A549 (cell line): ENCODE data around the gene ATG3. TPM values are rescaled to one million over a fixed set of nuclear protein-coding genes. Genes with fewer than 3 reads are reported as not detected.
"Not testable (repeated sequence)": the region's sequence is repeated elsewhere in the genome, so short reads cannot be mapped to it uniquely, and the experiment has no call there.

Experiments used
- ATAC-seq, 2 experiments: fragments of 200-7000 bp in 1 of 2; fragments of >200 bp in 1 of 2; cut with Nextera tagmentation in 1 of 2; cut with Tn5 transposase in 1 of 2; 3 replicates each; pipeline versions ENCODE4 v1.8.0 to v1.9.1; 2018 to 2020; ENCODE audit warnings: mild to moderate bottlenecking in 1 of 2, moderate library complexity in 1 of 2
- CTCF ChIA-PET: fragments of 300-600 bp; sonication (Branson Sonifier 250); formaldehyde crosslinking; extraction: SDS; loops from one replicate; lab custom pipeline; 2021; ENCODE audit warnings: antibody characterized with exemption, inconsistent platforms; lab: Yijun Ruan, JAX
- POLR2A ChIA-PET: fragments of 350-600 bp; formaldehyde crosslinking; extraction: SDS; loops from one replicate; lab custom pipeline; 2021; ENCODE audit warnings: antibody characterized with exemption, inconsistent platforms; lab: Yijun Ruan, JAX
- DNase-seq, 2 experiments: peaks; one replicate each; pipeline versions ENCODE4 v3.0.0 to v3.0.0-alpha.2; 2011 to 2016; ENCODE audit warnings: low read depth in 1 of 2, low spot score in 1 of 2
- FAIRE-seq: peaks from 2 replicates; lab custom pipeline; 2011; peaks lifted over from hg19 to GRCh38; lab: Jason Lieb, UNC
- H3K27ac ChIP-seq, 2 experiments: fragments of >200 bp; sonication (Bioruptor Twin); formaldehyde crosslinking; 3 replicates each; pipeline ENCODE4 v1.5.1; 2016 to 2017
- H3K4me1 ChIP-seq: fragments of >200 bp; sonication (Bioruptor Twin); formaldehyde crosslinking; 3 replicates; pipeline ENCODE4 v1.6.1; 2016
- H3K4me2 ChIP-seq: fragments of >200 bp; sonication (Bioruptor Twin); formaldehyde crosslinking; 3 replicates; pipeline ENCODE4 v1.6.1; 2016
- H3K4me3 ChIP-seq: fragments of >200 bp; sonication (Bioruptor Twin); formaldehyde crosslinking; 3 replicates; pipeline ENCODE4 v1.5.1; 2016
- H3K9me3 ChIP-seq: fragments of >200 bp; sonication (Bioruptor Twin); formaldehyde crosslinking; 3 replicates; pipeline ENCODE4 v1.6.1; 2016
- BHLHE40 ChIP-seq: IDR thresholded peaks from 2 replicates; pipeline ENCODE4 v1.6.1; 2012; ENCODE audit warnings: low read depth, low read length, inconsistent platforms
- CHD4 ChIP-seq: fragments of 200-600 bp; sonication (generic); IDR thresholded peaks from 2 replicates; pipeline ENCODE4 v1.6.1; 2016; ENCODE audit warnings: antibody characterized with exemption, mild to moderate bottlenecking, borderline replicate concordance
- ESRRA ChIP-seq: fragments of 150-350 bp; IDR thresholded peaks from 2 replicates; pipeline ENCODE4 v1.6.1; 2014; ENCODE audit warnings: mild to moderate bottlenecking, low read length, borderline replicate concordance
- GATA3 ChIP-seq: IDR thresholded peaks from 2 replicates; pipeline ENCODE4 v1.6.1; 2012; ENCODE audit warnings: borderline replicate concordance
- HOXB13 ChIP-seq: fragments of 250-450 bp; sonication (Bioruptor Pico); IDR thresholded peaks from 2 replicates; pipeline ENCODE4 v1.5.0; 2020; ENCODE audit warnings: low read depth, mild to moderate bottlenecking, moderate library complexity
- HOXB5 ChIP-seq: fragments of 250-450 bp; sonication (Bioruptor Pico); IDR thresholded peaks from 2 replicates; pipeline ENCODE4 v1.5.0; 2020; ENCODE audit warnings: mild to moderate bottlenecking, moderate library complexity
- JUN ChIP-seq, 2 experiments: fragments of >200 bp; sonication (Bioruptor Twin); formaldehyde crosslinking; IDR thresholded peaks; 2 replicates in 1 of 2; 3 replicates in 1 of 2; pipeline ENCODE4 v1.6.1; 2016 to 2017
- KDM1A ChIP-seq: fragments of 200-600 bp; sonication (generic); IDR thresholded peaks from 2 replicates; pipeline ENCODE4 v1.6.1; 2016; ENCODE audit warnings: low read depth, mild to moderate bottlenecking
- MAFK ChIP-seq: fragments of 450-650 bp; IDR thresholded peaks from 2 replicates; pipeline ENCODE4 v1.6.1; 2014; ENCODE audit not compliant: partially characterized antibody
- MAZ ChIP-seq: fragments of 150-350 bp; IDR thresholded peaks from 2 replicates; pipeline ENCODE4 v1.6.1; 2014; ENCODE audit warnings: antibody characterized with exemption, low read depth, low read length, borderline replicate concordance
- PHF8 ChIP-seq: fragments of 200-600 bp; sonication (generic); IDR thresholded peaks from 2 replicates; pipeline ENCODE4 v1.6.1; 2016; ENCODE audit warnings: low read depth, mild to moderate bottlenecking, antibody characterized with exemption, moderate library complexity, borderline replicate concordance
- POLR2AphosphoS2 ChIP-seq: conservative IDR thresholded peaks from 2 replicates; pipeline ENCODE4 v1.6.1; 2012; ENCODE audit warnings: low read length, improper control_type of control experiment, inconsistent platforms
- RARB ChIP-seq: fragments of 250-450 bp; sonication (Bioruptor Pico); IDR thresholded peaks from 2 replicates; pipeline ENCODE4 v1.8.0; 2021; ENCODE audit warnings: mild to moderate bottlenecking, moderate library complexity
- RCOR1 ChIP-seq: fragments of 150-350 bp; IDR thresholded peaks from 2 replicates; pipeline ENCODE4 v1.6.1; 2014; ENCODE audit warnings: antibody characterized with exemption, low read length, low read depth
- SREBF2 ChIP-seq: fragments of 450-650 bp; IDR thresholded peaks from 2 replicates; pipeline ENCODE4 v1.6.1; 2014; ENCODE audit warnings: mild to moderate bottlenecking, moderate library complexity
- TFCP2L1 ChIP-seq: fragments of 250-450 bp; sonication (Bioruptor Pico); IDR thresholded peaks from 2 replicates; pipeline ENCODE4 v1.5.0; 2021; ENCODE audit warnings: mild to moderate bottlenecking
- TP53 ChIP-seq: fragments of 250-450 bp; sonication (Bioruptor Pico); IDR thresholded peaks from 2 replicates; pipeline ENCODE4 v1.5.0; 2021; ENCODE audit warnings: mild to moderate bottlenecking, moderate library complexity
- ZC3H11A ChIP-seq: fragments of 450-650 bp; IDR thresholded peaks from 2 replicates; pipeline ENCODE4 v1.6.1; 2014; ENCODE audit warnings: antibody characterized with exemption, mild to moderate bottlenecking
- ZFP36 ChIP-seq: fragments of 450-650 bp; IDR thresholded peaks from 2 replicates; pipeline ENCODE4 v1.6.1; 2014; ENCODE audit warnings: borderline replicate concordance; ENCODE audit not compliant: partially characterized antibody
- WGBS: methylation state at CpG from one replicate; pipeline ENCODE4 v1.1.6; 2017; ENCODE audit errors: missing lambda C conversion rate; 5-methylcytosine and 5-hydroxymethylcytosine counted together
- polyA plus RNA-seq, 4 experiments: library from polyadenylated mRNA; depleted of rRNA in 3 of 4; stranded (reverse); fragments of >200 nt; fragmentation: RNase III in 1 of 4; extraction: RNeasy Plus Mini Kit Qiagen cat#74134 plus additional on column Dnase treatment in 1 of 4; gene quantifications; 2 replicates in 3 of 4; 3 replicates in 1 of 4; pipeline ENCODE4 v1.2.3, GENCODE V29; 2011 to 2017
- TF ChIP-seq, protein P1 (sequence below): IDR thresholded peaks from 2 replicates; pipeline ENCODE4 v1.6.1; 2012; ENCODE audit warnings: low read depth, borderline replicate concordance
- TF ChIP-seq, protein P2 (sequence below): fragments of 450-650 bp; IDR thresholded peaks from 2 replicates; pipeline ENCODE4 v1.6.1; 2014; ENCODE audit warnings: antibody characterized with exemption
- TF ChIP-seq, protein P3 (sequence below): fragments of 200-600 bp; sonication (generic); IDR thresholded peaks from 2 replicates; pipeline ENCODE4 v1.6.1; 2016; ENCODE audit warnings: antibody characterized with exemption, mild to moderate bottlenecking, moderate library complexity
- TF ChIP-seq, protein P4 (sequence below): IDR thresholded peaks from 2 replicates; pipeline ENCODE4 v1.6.1; 2012
- TF ChIP-seq, protein P5 (sequence below): fragments of 250-450 bp; sonication (Bioruptor Pico); IDR thresholded peaks from 2 replicates; pipeline ENCODE4 v1.5.0; 2021; ENCODE audit warnings: mild to moderate bottlenecking, moderate library complexity, borderline replicate concordance

ATG3 gene
- polyA plus RNA-seq, 2 of the 4 experiments (the other 2 are of a cell fraction) = 50.2 to 74.5 TPM

DNA sequence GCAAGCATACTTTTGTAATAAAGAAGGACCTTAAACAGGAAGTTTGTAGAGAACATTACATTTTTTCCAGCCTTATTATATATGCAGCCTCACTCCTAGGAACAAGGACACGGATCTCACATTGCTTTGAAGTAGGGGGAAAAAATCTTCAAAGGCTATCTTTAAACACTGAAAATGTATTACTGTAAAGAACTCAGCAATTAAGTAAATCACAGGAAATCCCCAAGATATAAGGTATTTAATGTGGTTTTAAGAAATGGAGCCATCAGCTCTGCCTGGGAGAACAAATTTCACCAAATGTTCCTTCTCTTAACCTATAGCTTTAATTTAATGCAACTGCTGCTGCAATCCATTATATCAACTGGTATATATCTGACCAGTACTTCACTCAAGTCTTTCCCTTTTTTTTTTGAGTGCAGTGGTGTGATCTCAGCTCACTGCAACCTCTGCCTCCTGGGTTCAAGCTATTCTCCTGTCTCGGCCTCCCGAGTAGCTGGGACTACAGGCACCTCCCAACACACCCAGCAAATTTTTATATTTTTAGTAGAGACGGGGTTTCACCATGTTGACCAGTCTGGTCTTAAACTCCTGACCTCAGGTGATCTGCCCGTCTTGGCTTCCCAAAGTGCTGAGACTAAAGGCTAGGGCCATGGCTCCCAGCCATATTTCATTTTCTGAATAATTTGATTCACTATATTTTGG is 65.2 kb downstream of the ATG3 start:
- Histone ChIP-seq H3K4me1 (no peaks in the 10 kb centered on the region), H3K27ac (no peak overlapping the region), H3K4me2 (no peak overlapping the region), H3K9me3 (no peaks in the 10 kb centered on the region), H3K4me3 (no peak overlapping the region)
- ChIA-PET CTCF (no interaction called here), POLR2A (no interaction called here)
- ATAC-seq (no peak), FAIRE-seq (no peak), DNase-seq (no peak)
- TF ChIP-seq MAFK = no peak
- no peak for TF ChIP-seq RARB
- TF ChIP-seq HOXB13 (CRISPR knock-in tag) = no peak
- no peak for TF ChIP-seq ESRRA
- no peak for TF ChIP-seq KDM1A
- no peak for TF ChIP-seq RCOR1
- TF ChIP-seq, protein P1, sequence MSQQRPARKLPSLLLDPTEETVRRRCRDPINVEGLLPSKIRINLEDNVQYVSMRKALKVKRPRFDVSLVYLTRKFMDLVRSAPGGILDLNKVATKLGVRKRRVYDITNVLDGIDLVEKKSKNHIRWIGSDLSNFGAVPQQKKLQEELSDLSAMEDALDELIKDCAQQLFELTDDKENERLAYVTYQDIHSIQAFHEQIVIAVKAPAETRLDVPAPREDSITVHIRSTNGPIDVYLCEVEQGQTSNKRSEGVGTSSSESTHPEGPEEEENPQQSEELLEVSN = no peak
- TF ChIP-seq ZC3H11A = no peak
- TF ChIP-seq, protein P2, sequence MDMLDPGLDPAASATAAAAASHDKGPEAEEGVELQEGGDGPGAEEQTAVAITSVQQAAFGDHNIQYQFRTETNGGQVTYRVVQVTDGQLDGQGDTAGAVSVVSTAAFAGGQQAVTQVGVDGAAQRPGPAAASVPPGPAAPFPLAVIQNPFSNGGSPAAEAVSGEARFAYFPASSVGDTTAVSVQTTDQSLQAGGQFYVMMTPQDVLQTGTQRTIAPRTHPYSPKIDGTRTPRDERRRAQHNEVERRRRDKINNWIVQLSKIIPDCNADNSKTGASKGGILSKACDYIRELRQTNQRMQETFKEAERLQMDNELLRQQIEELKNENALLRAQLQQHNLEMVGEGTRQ = no peak
- TF ChIP-seq ZFP36 = no peak
- TF ChIP-seq, protein P3, sequence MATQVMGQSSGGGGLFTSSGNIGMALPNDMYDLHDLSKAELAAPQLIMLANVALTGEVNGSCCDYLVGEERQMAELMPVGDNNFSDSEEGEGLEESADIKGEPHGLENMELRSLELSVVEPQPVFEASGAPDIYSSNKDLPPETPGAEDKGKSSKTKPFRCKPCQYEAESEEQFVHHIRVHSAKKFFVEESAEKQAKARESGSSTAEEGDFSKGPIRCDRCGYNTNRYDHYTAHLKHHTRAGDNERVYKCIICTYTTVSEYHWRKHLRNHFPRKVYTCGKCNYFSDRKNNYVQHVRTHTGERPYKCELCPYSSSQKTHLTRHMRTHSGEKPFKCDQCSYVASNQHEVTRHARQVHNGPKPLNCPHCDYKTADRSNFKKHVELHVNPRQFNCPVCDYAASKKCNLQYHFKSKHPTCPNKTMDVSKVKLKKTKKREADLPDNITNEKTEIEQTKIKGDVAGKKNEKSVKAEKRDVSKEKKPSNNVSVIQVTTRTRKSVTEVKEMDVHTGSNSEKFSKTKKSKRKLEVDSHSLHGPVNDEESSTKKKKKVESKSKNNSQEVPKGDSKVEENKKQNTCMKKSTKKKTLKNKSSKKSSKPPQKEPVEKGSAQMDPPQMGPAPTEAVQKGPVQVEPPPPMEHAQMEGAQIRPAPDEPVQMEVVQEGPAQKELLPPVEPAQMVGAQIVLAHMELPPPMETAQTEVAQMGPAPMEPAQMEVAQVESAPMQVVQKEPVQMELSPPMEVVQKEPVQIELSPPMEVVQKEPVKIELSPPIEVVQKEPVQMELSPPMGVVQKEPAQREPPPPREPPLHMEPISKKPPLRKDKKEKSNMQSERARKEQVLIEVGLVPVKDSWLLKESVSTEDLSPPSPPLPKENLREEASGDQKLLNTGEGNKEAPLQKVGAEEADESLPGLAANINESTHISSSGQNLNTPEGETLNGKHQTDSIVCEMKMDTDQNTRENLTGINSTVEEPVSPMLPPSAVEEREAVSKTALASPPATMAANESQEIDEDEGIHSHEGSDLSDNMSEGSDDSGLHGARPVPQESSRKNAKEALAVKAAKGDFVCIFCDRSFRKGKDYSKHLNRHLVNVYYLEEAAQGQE = no peak
- no peak for TF ChIP-seq CHD4
- TF ChIP-seq POLR2AphosphoS2 = no peak
- no peak for TF ChIP-seq HOXB5 (CRISPR knock-in tag)
- no peak for TF ChIP-seq TFCP2L1 (CRISPR knock-in tag)
- WGBS = 5% methylated on average over 5 of the region's 5 CpGs

DNA sequence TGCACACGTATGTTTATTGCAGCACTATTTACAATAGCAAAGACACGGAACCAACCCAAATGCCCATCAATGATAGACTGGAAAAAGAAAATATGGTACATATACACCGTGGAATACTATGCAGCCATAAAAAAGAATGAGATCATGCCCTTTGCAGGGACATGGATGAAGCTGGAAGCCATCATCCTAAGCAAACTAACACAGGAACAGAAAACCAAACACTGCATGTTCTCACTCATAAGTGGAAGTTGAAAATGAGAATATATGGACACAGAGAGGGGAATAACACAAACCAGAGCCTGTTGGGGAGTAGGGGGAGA is 67.4 kb downstream of the ATG3 start:
- FAIRE-seq, CTCF ChIA-PET: not testable (repeated sequence)

DNA sequence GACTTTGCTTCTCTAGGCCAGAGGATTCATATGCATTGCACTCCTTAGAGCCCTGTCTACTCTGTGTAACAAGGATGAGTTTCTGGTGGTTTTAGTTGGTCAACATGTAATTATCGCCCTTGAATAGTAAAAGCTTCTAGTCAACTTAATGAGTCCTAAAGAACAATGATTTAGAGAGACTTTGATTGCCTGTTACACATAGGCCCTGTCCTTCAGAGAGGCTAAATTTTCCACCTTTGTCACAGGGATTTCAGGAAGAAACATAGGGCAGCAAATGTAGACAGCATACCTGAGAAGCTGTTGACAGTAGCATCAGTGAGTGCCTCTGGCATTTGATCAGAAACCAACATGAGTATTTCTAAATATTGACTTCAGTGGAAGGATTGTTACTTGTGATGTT is 69.6 kb downstream of the ATG3 start:
- ChIA-PET POLR2A (no interaction called here), CTCF (interaction anchor here (1.4 kb wide), 1 partner anchor 10 kb away, joined by 3 read pairs; no protein-coding TSS in a partner anchor)
- Histone ChIP-seq H3K4me1 (no peaks in the 10 kb centered on the region), H3K9me3 (no peaks in the 10 kb centered on the region), H3K4me3 (no peak overlapping the region), H3K27ac (no peak overlapping the region), H3K4me2 (no peak overlapping the region)
- DNase-seq = no peak
- WGBS = 4% methylated on average over 1 of the region's 1 CpG
- ATAC-seq = no peak
- no peak for FAIRE-seq
- TF ChIP-seq, protein P4, sequence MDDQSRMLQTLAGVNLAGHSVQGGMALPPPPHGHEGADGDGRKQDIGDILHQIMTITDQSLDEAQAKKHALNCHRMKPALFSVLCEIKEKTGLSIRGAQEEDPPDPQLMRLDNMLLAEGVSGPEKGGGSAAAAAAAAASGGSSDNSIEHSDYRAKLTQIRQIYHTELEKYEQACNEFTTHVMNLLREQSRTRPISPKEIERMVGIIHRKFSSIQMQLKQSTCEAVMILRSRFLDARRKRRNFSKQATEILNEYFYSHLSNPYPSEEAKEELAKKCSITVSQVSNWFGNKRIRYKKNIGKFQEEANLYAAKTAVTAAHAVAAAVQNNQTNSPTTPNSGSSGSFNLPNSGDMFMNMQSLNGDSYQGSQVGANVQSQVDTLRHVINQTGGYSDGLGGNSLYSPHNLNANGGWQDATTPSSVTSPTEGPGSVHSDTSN = no peak
- TF ChIP-seq MAZ = no peak
- TF ChIP-seq JUN (IDR thresholded peaks at IDR 0.05) = no peak
- TF ChIP-seq, protein P1 = no peak
- no peak for TF ChIP-seq TP53 (CRISPR knock-in tag)
- TF ChIP-seq PHF8 = no peak
- no peak for TF ChIP-seq ZFP36
- TF ChIP-seq GATA3 = no peak
- no peak for TF ChIP-seq BHLHE40
- no peak for TF ChIP-seq SREBF2
- TF ChIP-seq, protein P5, sequence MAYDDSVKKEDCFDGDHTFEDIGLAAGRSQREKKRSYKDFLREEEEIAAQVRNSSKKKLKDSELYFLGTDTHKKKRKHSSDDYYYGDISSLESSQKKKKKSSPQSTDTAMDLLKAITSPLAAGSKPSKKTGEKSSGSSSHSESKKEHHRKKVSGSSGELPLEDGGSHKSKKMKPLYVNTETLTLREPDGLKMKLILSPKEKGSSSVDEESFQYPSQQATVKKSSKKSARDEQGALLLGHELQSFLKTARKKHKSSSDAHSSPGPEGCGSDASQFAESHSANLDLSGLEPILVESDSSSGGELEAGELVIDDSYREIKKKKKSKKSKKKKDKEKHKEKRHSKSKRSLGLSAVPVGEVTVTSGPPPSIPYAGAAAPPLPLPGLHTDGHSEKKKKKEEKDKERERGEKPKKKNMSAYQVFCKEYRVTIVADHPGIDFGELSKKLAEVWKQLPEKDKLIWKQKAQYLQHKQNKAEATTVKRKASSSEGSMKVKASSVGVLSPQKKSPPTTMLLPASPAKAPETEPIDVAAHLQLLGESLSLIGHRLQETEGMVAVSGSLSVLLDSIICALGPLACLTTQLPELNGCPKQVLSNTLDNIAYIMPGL (CRISPR knock-in tag) = no peak

More for the DNA sequence above, 67.4 kb downstream of the ATG3 start:
- H3K4me3 ChIP-seq, ATAC-seq, DNase-seq, POLR2A ChIA-PET, H3K27ac ChIP-seq, H3K4me2 ChIP-seq, H3K9me3 ChIP-seq, H3K4me1 ChIP-seq: not testable (repeated sequence)
- WGBS = 19% methylated on average over 3 of the region's 3 CpGs
